T-helper 17 cell (primary cell): ENCODE measurements around the gene STARD5. TPM values are rescaled to one million over a fixed set of nuclear protein-coding genes. Genes with fewer than 3 reads are reported as not detected.

Experiments
- ATAC-seq: fragments of 150-1000 bp; cut with Tn5 transposase; 2 replicates; pipeline ENCODE4 v1.10.0; 2021; ENCODE audit warnings: mild to moderate bottlenecking, moderate library complexity
- DNase-seq, 3 donors: peaks; one replicate each; pipeline versions ENCODE4 v3.0.0 to v3.0.0-alpha.2; 2020 to 2021
- H3K9me3 ChIP-seq: one replicate; pipeline ENCODE4 v1.7.0; 2013; ENCODE audit warnings: low read length, mild to moderate bottlenecking; ENCODE audit not compliant: control insufficient read depth, poor library complexity, severe bottlenecking
- H3K27ac Mint-ChIP-seq: one replicate; pipeline ENCODE4 v1.8.0; 2022; ENCODE audit warnings: mild to moderate bottlenecking, moderate library complexity, mixed read lengths
- H3K27me3 Mint-ChIP-seq: one replicate; pipeline ENCODE4 v1.8.0; 2022; ENCODE audit warnings: mixed read lengths
- H3K36me3 Mint-ChIP-seq: one replicate; pipeline ENCODE4 v1.8.0; 2022; ENCODE audit warnings: low read depth, mixed read lengths
- H3K4me1 Mint-ChIP-seq: one replicate; pipeline ENCODE4 v1.8.0; 2022; ENCODE audit warnings: mild to moderate bottlenecking, mixed read lengths
- H3K4me3 Mint-ChIP-seq: one replicate; pipeline ENCODE4 v1.8.0; 2022; ENCODE audit warnings: mild to moderate bottlenecking, moderate library complexity, mixed read lengths
- total RNA-seq, 4 donors: library from RNA in 2 of 4; stranded (reverse) in 2 of 4; gene quantifications; one replicate each; pipeline ENCODE4 v1.2.3 and lab custom pipeline; 2022 to 2026

Gene STARD5
- total RNA-seq, 2 donors from 2014 or later = 4.3 to 4.6 TPM

- H3K27ac Mint-ChIP-seq = no peak overlapping the region
- no peak overlapping the region for H3K4me3 Mint-ChIP-seq
- no peaks in the 10 kb centered on the region for H3K36me3 Mint-ChIP-seq
- no peak for ATAC-seq
- peaks cover 17% of the 10 kb centered on the region for H3K4me1 Mint-ChIP-seq
- no peak for DNase-seq
- H3K27me3 Mint-ChIP-seq = no peaks in the 10 kb centered on the region
- H3K9me3 ChIP-seq = no peaks in the 10 kb centered on the region
Measured at GRCh38 chr15:81270781-81271491, 53.0 kb downstream of the STARD5 start.

DNA sequence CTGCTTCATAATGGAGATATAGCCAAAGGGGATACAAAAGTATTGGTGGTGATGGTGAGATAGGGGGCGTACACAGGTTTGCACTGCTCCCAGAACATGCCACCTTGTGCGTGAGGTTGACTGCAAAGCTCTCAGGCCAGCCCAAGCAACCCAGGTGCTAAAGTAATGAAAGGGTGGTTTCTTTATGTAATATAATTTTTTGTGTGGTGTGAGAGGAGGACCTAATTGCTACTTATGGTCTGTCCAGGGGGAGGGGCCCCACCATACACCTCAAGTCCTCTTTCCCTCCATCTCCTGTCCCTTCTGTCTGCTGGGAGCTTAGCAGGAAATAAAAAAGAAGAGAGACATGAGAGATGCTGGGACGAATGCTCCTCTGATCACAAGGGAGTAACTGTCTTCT is 53.8 kb downstream of the STARD5 start:
- Mint-ChIP-seq H3K27me3 (peaks cover 6% of the 10 kb centered on the region), H3K4me1 (peaks cover 19% of the 10 kb centered on the region), H3K36me3 (no peaks in the 10 kb centered on the region), H3K27ac (no peak overlapping the region), H3K4me3 (no peak overlapping the region)
- no peaks in the 10 kb centered on the region for H3K9me3 ChIP-seq
- ATAC-seq (no peak), DNase-seq (no peak)

GRCh38 chr15:81268881-81269601 is 54.9 kb downstream of the STARD5 start:
- H3K36me3 Mint-ChIP-seq = peaks cover 4% of the 10 kb centered on the region
- peaks cover 16% of the 10 kb centered on the region for H3K4me1 Mint-ChIP-seq
- H3K27me3 Mint-ChIP-seq = peaks cover 17% of the 10 kb centered on the region
- no peaks in the 10 kb centered on the region for H3K9me3 ChIP-seq
- H3K27ac Mint-ChIP-seq = no peak overlapping the region
- ATAC-seq (no peak), DNase-seq (no peak)
- H3K4me3 Mint-ChIP-seq = no peak overlapping the region

- peaks cover 4% of the 10 kb centered on the region for H3K36me3 Mint-ChIP-seq
- H3K27me3 Mint-ChIP-seq = peaks cover 20% of the 10 kb centered on the region
- H3K9me3 ChIP-seq = no peaks in the 10 kb centered on the region
- no peak overlapping the region for H3K27ac Mint-ChIP-seq
- H3K4me3 Mint-ChIP-seq = no peak overlapping the region
- ATAC-seq (no peak), DNase-seq (no peak)
- peaks cover 16% of the 10 kb centered on the region for H3K4me1 Mint-ChIP-seq
Measured at GRCh38 chr15:81268340-81268739, 55.6 kb downstream of the STARD5 start.

GRCh38 chr15:81265944-81266775 is 57.8 kb downstream of the STARD5 start:
- peaks cover 16% of the 10 kb centered on the region for H3K4me1 Mint-ChIP-seq
- DNase-seq = peak; percentile 59 to 72 (median 68)
- H3K4me3 Mint-ChIP-seq = peak overlapping the region; percentile 86
- H3K36me3 Mint-ChIP-seq = peaks cover 4% of the 10 kb centered on the region
- H3K27ac Mint-ChIP-seq = peak overlapping the region; percentile 45
- H3K9me3 ChIP-seq = no peaks in the 10 kb centered on the region
- H3K27me3 Mint-ChIP-seq = peaks cover 20% of the 10 kb centered on the region
- ATAC-seq = peak; percentile 95

- no peaks in the 10 kb centered on the region for H3K9me3 ChIP-seq
- peaks cover 16% of the 10 kb centered on the region for H3K4me1 Mint-ChIP-seq
- ATAC-seq (no peak), DNase-seq (no peak)
- H3K36me3 Mint-ChIP-seq = peaks cover 4% of the 10 kb centered on the region
- no peak overlapping the region for H3K27ac Mint-ChIP-seq
- H3K4me3 Mint-ChIP-seq = peak overlapping the region; percentile 86
- peaks cover 20% of the 10 kb centered on the region for H3K27me3 Mint-ChIP-seq
Measured at GRCh38 chr15:81265256-81265943, 58.5 kb downstream of the STARD5 start.

- H3K9me3 ChIP-seq = no peaks in the 10 kb centered on the region
- Mint-ChIP-seq H3K27ac (no peak overlapping the region), H3K4me3 (no peak overlapping the region), H3K4me1 (peaks cover 16% of the 10 kb centered on the region), H3K36me3 (peaks cover 4% of the 10 kb centered on the region), H3K27me3 (peaks cover 25% of the 10 kb centered on the region)
- DNase-seq (no peak), ATAC-seq (no peak)
Measured at GRCh38 chr15:81264072-81264857, 59.7 kb downstream of the STARD5 start.

GRCh38 chr15:81263477-81263876 is 60.5 kb downstream of the STARD5 start:
- no peak for DNase-seq
- ATAC-seq = no peak
- no peak overlapping the region for H3K27ac Mint-ChIP-seq
- no peak overlapping the region for H3K4me3 Mint-ChIP-seq
- H3K4me1 Mint-ChIP-seq = peaks cover 16% of the 10 kb centered on the region
- peaks cover 25% of the 10 kb centered on the region for H3K27me3 Mint-ChIP-seq
- peaks cover 4% of the 10 kb centered on the region for H3K36me3 Mint-ChIP-seq
- H3K9me3 ChIP-seq = no peaks in the 10 kb centered on the region

DNA sequence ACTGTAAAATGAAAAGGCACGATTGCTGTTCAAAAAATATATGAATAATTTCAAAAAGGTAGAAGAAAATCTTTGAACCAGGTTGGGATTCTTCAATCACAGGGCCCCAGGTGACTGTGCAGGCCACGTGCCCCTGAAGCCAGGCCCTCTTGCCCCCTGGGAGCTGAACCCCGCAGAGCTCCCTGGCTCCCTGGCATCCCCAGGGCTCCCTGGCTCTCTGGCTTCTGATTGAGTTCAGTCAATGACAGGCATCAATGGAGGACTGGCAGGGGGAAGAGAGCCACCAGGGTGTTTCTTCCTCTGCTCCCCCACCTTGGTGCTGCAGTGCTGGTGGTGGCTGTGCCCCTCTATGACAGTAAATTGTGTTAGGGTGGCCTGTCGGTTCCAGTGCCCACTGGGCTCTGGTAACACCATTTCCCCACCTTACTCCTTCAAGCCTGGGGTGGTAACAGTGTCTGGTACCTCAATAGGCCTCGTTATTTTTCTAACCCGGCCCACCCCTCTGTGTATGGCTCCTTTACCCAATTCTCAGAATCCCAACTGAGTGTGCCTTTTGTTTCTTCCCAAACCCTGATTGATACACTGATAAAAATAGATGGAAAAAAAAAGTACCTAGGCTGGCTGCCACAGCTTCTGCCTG is 62.6 kb downstream of the STARD5 start:
- peaks cover 11% of the 10 kb centered on the region for H3K4me1 Mint-ChIP-seq

GRCh38 chr15:81259760-81260298 is 64.1 kb downstream of the STARD5 start:
- ATAC-seq = no peak
- no peak overlapping the region for H3K4me3 Mint-ChIP-seq
- peaks cover 2% of the 10 kb centered on the region for H3K4me1 Mint-ChIP-seq
- peaks cover 35% of the 10 kb centered on the region for H3K27me3 Mint-ChIP-seq
- H3K9me3 ChIP-seq = no peaks in the 10 kb centered on the region
- no peak overlapping the region for H3K27ac Mint-ChIP-seq
- no peak for DNase-seq
- H3K36me3 Mint-ChIP-seq = peaks cover 4% of the 10 kb centered on the region

More for the DNA sequence above, 62.6 kb downstream of the STARD5 start:
- H3K27me3 Mint-ChIP-seq = peaks cover 37% of the 10 kb centered on the region
- H3K9me3 ChIP-seq = no peaks in the 10 kb centered on the region
- H3K27ac Mint-ChIP-seq = no peak overlapping the region
- no peak overlapping the region for H3K4me3 Mint-ChIP-seq
- no peak for ATAC-seq
- peaks cover 4% of the 10 kb centered on the region for H3K36me3 Mint-ChIP-seq
- DNase-seq = no peak
